HEK293 (cell line): ENCODE measurements around the gene ZNF747.
A peak's percentile ranks its signal among the peaks of the same experiment; 100 is the strongest.

Experiments
- BCL11B ChIP-seq: fragments of 450-650 bp; formaldehyde crosslinking; IDR thresholded peaks from 2 replicates; pipeline ENCODE4 v1.5.1; 2016; ENCODE audit warnings: low read depth, missing biosample characterization, missing genetic modification characterization
- GLIS2 ChIP-seq: fragments of 450-650 bp; formaldehyde crosslinking; IDR thresholded peaks from 2 replicates; pipeline ENCODE4 v1.5.1; 2016; ENCODE audit warnings: missing biosample characterization, missing genetic modification characterization
- KLF9 ChIP-seq: fragments of 450-650 bp; formaldehyde crosslinking; IDR thresholded peaks from 2 replicates; pipeline ENCODE4 v1.5.1; 2016; ENCODE audit warnings: missing biosample characterization, missing genetic modification characterization, low read depth
- MZF1 ChIP-seq: fragments of 450-650 bp; formaldehyde crosslinking; IDR thresholded peaks from 2 replicates; pipeline ENCODE4 v1.5.1; 2017; ENCODE audit warnings: missing biosample characterization, missing genetic modification characterization, borderline replicate concordance
- SALL2 ChIP-seq: fragments of 450-650 bp; formaldehyde crosslinking; IDR thresholded peaks from 2 replicates; pipeline ENCODE4 v1.5.0; 2017; ENCODE audit warnings: missing biosample characterization, mild to moderate bottlenecking, missing genetic modification characterization, borderline replicate concordance
- WT1 ChIP-seq: fragments of 450-650 bp; formaldehyde crosslinking; IDR thresholded peaks from 2 replicates; pipeline ENCODE4 v1.5.1; 2016; ENCODE audit warnings: missing biosample characterization, missing genetic modification characterization
- ZFP37 ChIP-seq: fragments of 450-650 bp; formaldehyde crosslinking; IDR thresholded peaks from 2 replicates; pipeline ENCODE4 v1.5.1; 2016; ENCODE audit warnings: missing biosample characterization, missing genetic modification characterization
- ZNF146 ChIP-seq: fragments of 450-650 bp; formaldehyde crosslinking; IDR thresholded peaks from 2 replicates; pipeline ENCODE4 v1.5.1; 2016; ENCODE audit warnings: missing biosample characterization, missing genetic modification characterization
- ZNF174 ChIP-seq: fragments of 450-650 bp; formaldehyde crosslinking; IDR thresholded peaks from 2 replicates; pipeline ENCODE4 v1.5.0; 2017; ENCODE audit warnings: missing biosample characterization, mild to moderate bottlenecking, missing genetic modification characterization
- ZNF341 ChIP-seq: fragments of 450-650 bp; formaldehyde crosslinking; IDR thresholded peaks from 2 replicates; pipeline ENCODE4; 2016; ENCODE audit warnings: low read depth, missing biosample characterization, missing genetic modification characterization
- ZNF362 ChIP-seq: fragments of 450-650 bp; formaldehyde crosslinking; IDR thresholded peaks from 2 replicates; pipeline ENCODE4 v1.5.1; 2016; ENCODE audit warnings: missing biosample characterization, missing genetic modification characterization
- ZNF416 ChIP-seq: fragments of 450-650 bp; formaldehyde crosslinking; IDR thresholded peaks from 2 replicates; pipeline ENCODE4 v1.5.1; 2016; ENCODE audit warnings: missing biosample characterization, missing genetic modification characterization
- ZNF548 ChIP-seq: fragments of 450-650 bp; formaldehyde crosslinking; IDR thresholded peaks from 2 replicates; pipeline ENCODE4 v1.5.1; 2016; ENCODE audit warnings: missing biosample characterization, missing genetic modification characterization
- ZNF558 ChIP-seq: fragments of 450-650 bp; formaldehyde crosslinking; IDR thresholded peaks from 2 replicates; pipeline ENCODE4 v1.5.1; 2016; ENCODE audit warnings: missing biosample characterization, missing genetic modification characterization
- ZNF660 ChIP-seq: fragments of 450-650 bp; IDR thresholded peaks from 2 replicates; pipeline ENCODE4 v1.5.1; 2018; ENCODE audit warnings: missing biosample characterization, mild to moderate bottlenecking, missing genetic modification characterization
- ZNF704 ChIP-seq: fragments of 450-650 bp; formaldehyde crosslinking; IDR thresholded peaks from 2 replicates; pipeline ENCODE4 v1.5.1; 2016; ENCODE audit warnings: missing biosample characterization, missing genetic modification characterization
- ZNF747 ChIP-seq: fragments of 450-650 bp; formaldehyde crosslinking; IDR thresholded peaks from 2 replicates; pipeline ENCODE4 v1.5.1; 2016; ENCODE audit warnings: missing biosample characterization, missing genetic modification characterization
- ZNF791 ChIP-seq: fragments of 450-650 bp; formaldehyde crosslinking; IDR thresholded peaks from 2 replicates; pipeline ENCODE4 v1.5.1; 2016; ENCODE audit warnings: missing biosample characterization, missing genetic modification characterization
- ZNF792 ChIP-seq: fragments of 450-650 bp; formaldehyde crosslinking; IDR thresholded peaks from 2 replicates; pipeline ENCODE4 v1.5.1; 2016; ENCODE audit warnings: missing biosample characterization, missing genetic modification characterization
- ZSCAN18 ChIP-seq: fragments of 450-650 bp; formaldehyde crosslinking; IDR thresholded peaks from 2 replicates; pipeline ENCODE4 v1.5.1; 2016; ENCODE audit warnings: missing biosample characterization, missing genetic modification characterization
- ZSCAN23 ChIP-seq: fragments of 450-650 bp; formaldehyde crosslinking; IDR thresholded peaks from 2 replicates; pipeline ENCODE4 v1.5.1; 2016; ENCODE audit warnings: missing biosample characterization, missing genetic modification characterization
- ZXDB ChIP-seq: fragments of 450-650 bp; formaldehyde crosslinking; IDR thresholded peaks from 2 replicates; pipeline ENCODE4 v1.5.1; 2016; ENCODE audit warnings: missing biosample characterization, missing genetic modification characterization
- TF ChIP-seq, protein P1 (sequence below): fragments of 450-650 bp; formaldehyde crosslinking; IDR thresholded peaks from 2 replicates; pipeline ENCODE4 v1.5.1; 2016; ENCODE audit warnings: missing biosample characterization, missing genetic modification characterization
- TF ChIP-seq, protein P2 (sequence below): fragments of 450-650 bp; formaldehyde crosslinking; IDR thresholded peaks from 2 replicates; pipeline ENCODE4 v1.5.1; 2017; ENCODE audit warnings: missing biosample characterization, missing genetic modification characterization
- TF ChIP-seq, protein P3 (sequence below): fragments of 450-650 bp; formaldehyde crosslinking; IDR thresholded peaks from 2 replicates; pipeline ENCODE4 v1.5.1; 2016; ENCODE audit warnings: missing biosample characterization, missing genetic modification characterization, borderline replicate concordance
- TF ChIP-seq, protein P4 (sequence below): fragments of 450-650 bp; formaldehyde crosslinking; IDR thresholded peaks from 2 replicates; pipeline ENCODE4 v1.5.1; 2016; ENCODE audit warnings: missing biosample characterization, missing genetic modification characterization
- TF ChIP-seq, protein P5 (sequence below): fragments of 450-650 bp; formaldehyde crosslinking; IDR thresholded peaks from 2 replicates; pipeline ENCODE4 v1.5.1; 2016; ENCODE audit warnings: missing biosample characterization, missing genetic modification characterization, low read depth

The ZNF747 gene

GRCh38 chr16:30534368-30535105, at the start of gene ZNF747 (continued):
- TF ChIP-seq, protein P1, sequence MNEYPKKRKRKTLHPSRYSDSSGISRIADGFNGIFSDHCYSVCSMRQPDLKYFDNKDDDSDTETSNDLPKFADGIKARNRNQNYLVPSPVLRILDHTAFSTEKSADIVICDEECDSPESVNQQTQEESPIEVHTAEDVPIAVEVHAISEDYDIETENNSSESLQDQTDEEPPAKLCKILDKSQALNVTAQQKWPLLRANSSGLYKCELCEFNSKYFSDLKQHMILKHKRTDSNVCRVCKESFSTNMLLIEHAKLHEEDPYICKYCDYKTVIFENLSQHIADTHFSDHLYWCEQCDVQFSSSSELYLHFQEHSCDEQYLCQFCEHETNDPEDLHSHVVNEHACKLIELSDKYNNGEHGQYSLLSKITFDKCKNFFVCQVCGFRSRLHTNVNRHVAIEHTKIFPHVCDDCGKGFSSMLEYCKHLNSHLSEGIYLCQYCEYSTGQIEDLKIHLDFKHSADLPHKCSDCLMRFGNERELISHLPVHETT (tag by site-specific recombination): peak; percentile 83
- TF ChIP-seq ZNF548 (tag by site-specific recombination): no peak
- TF ChIP-seq ZXDB (tag by site-specific recombination): peak; percentile 99
- no peak for TF ChIP-seq ZSCAN23 (tag by site-specific recombination)
- no peak for TF ChIP-seq ZNF791 (tag by site-specific recombination)
- TF ChIP-seq BCL11B (tag by site-specific recombination): peak; percentile 84; the same call in 1 of the 2 replicates
- TF ChIP-seq SALL2 (tag by site-specific recombination): no peak
- TF ChIP-seq GLIS2 (tag by site-specific recombination): peak; percentile 73
- TF ChIP-seq ZNF704 (tag by site-specific recombination): no peak
- no peak; the same call in 1 of the 2 replicates for TF ChIP-seq ZNF792 (tag by site-specific recombination)
- no peak for TF ChIP-seq ZNF416 (tag by site-specific recombination)
- peak; percentile 55 for TF ChIP-seq WT1 (tag by site-specific recombination)
- TF ChIP-seq, protein P2, sequence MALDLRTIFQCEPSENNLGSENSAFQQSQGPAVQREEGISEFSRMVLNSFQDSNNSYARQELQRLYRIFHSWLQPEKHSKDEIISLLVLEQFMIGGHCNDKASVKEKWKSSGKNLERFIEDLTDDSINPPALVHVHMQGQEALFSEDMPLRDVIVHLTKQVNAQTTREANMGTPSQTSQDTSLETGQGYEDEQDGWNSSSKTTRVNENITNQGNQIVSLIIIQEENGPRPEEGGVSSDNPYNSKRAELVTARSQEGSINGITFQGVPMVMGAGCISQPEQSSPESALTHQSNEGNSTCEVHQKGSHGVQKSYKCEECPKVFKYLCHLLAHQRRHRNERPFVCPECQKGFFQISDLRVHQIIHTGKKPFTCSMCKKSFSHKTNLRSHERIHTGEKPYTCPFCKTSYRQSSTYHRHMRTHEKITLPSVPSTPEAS (tag by site-specific recombination): peak; percentile 28; the same call in 1 of the 2 replicates
- no peak; the same call in none of the 2 replicates for TF ChIP-seq KLF9 (tag by site-specific recombination)
- TF ChIP-seq, protein P3, sequence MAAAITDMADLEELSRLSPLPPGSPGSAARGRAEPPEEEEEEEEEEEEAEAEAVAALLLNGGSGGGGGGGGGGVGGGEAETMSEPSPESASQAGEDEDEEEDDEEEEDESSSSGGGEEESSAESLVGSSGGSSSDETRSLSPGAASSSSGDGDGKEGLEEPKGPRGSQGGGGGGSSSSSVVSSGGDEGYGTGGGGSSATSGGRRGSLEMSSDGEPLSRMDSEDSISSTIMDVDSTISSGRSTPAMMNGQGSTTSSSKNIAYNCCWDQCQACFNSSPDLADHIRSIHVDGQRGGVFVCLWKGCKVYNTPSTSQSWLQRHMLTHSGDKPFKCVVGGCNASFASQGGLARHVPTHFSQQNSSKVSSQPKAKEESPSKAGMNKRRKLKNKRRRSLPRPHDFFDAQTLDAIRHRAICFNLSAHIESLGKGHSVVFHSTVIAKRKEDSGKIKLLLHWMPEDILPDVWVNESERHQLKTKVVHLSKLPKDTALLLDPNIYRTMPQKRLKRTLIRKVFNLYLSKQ (tag by site-specific recombination): 0 out of 2 replicates have a peak, but pooled peaks have one; percentile 14
- TF ChIP-seq ZNF174 (tag by site-specific recombination): no peak
- peak; percentile 83 for TF ChIP-seq ZNF341 (tag by site-specific recombination)
- no peak for TF ChIP-seq ZNF558 (tag by site-specific recombination)
- TF ChIP-seq ZSCAN18 (tag by site-specific recombination): no peak
- TF ChIP-seq ZNF660 (tag by site-specific recombination): 0 out of 2 replicates have a peak, but pooled peaks have one; percentile 71
- TF ChIP-seq MZF1 (tag by site-specific recombination): peak; percentile 58; the same call in 1 of the 2 replicates
- TF ChIP-seq, protein P4, sequence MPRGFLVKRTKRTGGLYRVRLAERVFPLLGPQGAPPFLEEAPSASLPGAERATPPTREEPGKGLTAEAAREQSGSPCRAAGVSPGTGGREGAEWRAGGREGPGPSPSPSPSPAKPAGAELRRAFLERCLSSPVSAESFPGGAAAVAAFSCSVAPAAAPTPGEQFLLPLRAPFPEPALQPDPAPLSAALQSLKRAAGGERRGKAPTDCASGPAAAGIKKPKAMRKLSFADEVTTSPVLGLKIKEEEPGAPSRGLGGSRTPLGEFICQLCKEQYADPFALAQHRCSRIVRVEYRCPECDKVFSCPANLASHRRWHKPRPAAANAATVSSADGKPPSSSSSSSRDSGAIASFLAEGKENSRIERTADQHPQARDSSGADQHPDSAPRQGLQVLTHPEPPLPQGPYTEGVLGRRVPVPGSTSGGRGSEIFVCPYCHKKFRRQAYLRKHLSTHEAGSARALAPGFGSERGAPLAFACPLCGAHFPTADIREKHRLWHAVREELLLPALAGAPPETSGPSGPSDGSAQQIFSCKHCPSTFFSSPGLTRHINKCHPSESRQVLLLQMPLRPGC (tag by site-specific recombination): no peak; the same call in 1 of the 2 replicates
- TF ChIP-seq ZNF362 (tag by site-specific recombination): no peak
- TF ChIP-seq ZFP37: 0 out of 2 replicates have a peak, but pooled peaks have one; percentile 68
- TF ChIP-seq ZNF747 (tag by site-specific recombination): no peak
- 0 out of 2 replicates have a peak, but pooled peaks have one; percentile 9 for TF ChIP-seq ZNF146
- TF ChIP-seq, protein P5, sequence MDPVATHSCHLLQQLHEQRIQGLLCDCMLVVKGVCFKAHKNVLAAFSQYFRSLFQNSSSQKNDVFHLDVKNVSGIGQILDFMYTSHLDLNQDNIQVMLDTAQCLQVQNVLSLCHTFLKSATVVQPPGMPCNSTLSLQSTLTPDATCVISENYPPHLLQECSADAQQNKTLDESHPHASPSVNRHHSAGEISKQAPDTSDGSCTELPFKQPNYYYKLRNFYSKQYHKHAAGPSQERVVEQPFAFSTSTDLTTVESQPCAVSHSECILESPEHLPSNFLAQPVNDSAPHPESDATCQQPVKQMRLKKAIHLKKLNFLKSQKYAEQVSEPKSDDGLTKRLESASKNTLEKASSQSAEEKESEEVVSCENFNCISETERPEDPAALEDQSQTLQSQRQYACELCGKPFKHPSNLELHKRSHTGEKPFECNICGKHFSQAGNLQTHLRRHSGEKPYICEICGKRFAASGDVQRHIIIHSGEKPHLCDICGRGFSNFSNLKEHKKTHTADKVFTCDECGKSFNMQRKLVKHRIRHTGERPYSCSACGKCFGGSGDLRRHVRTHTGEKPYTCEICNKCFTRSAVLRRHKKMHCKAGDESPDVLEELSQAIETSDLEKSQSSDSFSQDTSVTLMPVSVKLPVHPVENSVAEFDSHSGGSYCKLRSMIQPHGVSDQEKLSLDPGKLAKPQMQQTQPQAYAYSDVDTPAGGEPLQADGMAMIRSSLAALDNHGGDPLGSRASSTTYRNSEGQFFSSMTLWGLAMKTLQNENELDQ (tag by site-specific recombination): no peak
